NT2/D1 (cell line): ENCODE measurements around the gene FLYWCH2.

Experiments
- SUZ12 ChIP-seq: IDR thresholded peaks from 2 replicates; pipeline ENCODE4 v1.6.1; 2011; ENCODE audit not compliant: insufficient read length, insufficient read depth; ENCODE audit errors: extremely low read depth
- YY1 ChIP-seq: IDR thresholded peaks from 2 replicates; pipeline ENCODE4 v1.6.1; 2011; ENCODE audit not compliant: insufficient read length, insufficient read depth
- ZNF274 ChIP-seq: IDR thresholded peaks from 2 replicates; pipeline ENCODE4 v1.6.1; 2011; ENCODE audit warnings: mild to moderate bottlenecking, low read depth, low read length

GRCh38 chr16:2910441-2910969 lies 27.5 kb downstream of the FLYWCH2 start:
- TF ChIP-seq YY1 (no peak), ZNF274 (no peak), SUZ12 (no peak)
